HG03575 (cell line): Measurements from ENCODE around the gene TMEM263.
"Not testable (repeated sequence)": the region's sequence is repeated elsewhere in the genome, so short reads cannot be mapped to it uniquely, and the experiment has no call there.

ENCODE experiments used
- ATAC-seq: cut with Tn5 transposase; IDR thresholded peaks from one replicate; pipeline ENCODE4 v1.9.1; 2021; ENCODE audit not compliant: unreplicated experiment, insufficient number of reproducible peaks, low FRiP score; ENCODE audit errors: extremely low read depth

TMEM263 gene

GRCh38 chr12:106955377-106956047 lies at the start of gene TMEM263:
TSS of gene TMEM263 (plus strand) at chr12:106955907. CDS start at chr12:106967117, 11,210 bp downstream.
- no peak for ATAC-seq

- ATAC-seq, result no peak
Observed at GRCh38 chr12:106906715-106907114, 49.0 kb upstream of the TMEM263 start.

GRCh38 chr12:106907411-106907810 lies 48.3 kb upstream of the TMEM263 start:
- ATAC-seq, result no peak

- no peak for ATAC-seq
Observed at GRCh38 chr12:106907846-106908245, 47.9 kb upstream of the TMEM263 start.

GRCh38 chr12:106908561-106908960 lies 47.1 kb upstream of the TMEM263 start:
- no peak for ATAC-seq

GRCh38 chr12:106910202-106910601 lies 45.5 kb upstream of the TMEM263 start:
- ATAC-seq, result no peak

- ATAC-seq, result no peak
Observed at GRCh38 chr12:106911581-106911980, 44.1 kb upstream of the TMEM263 start.

GRCh38 chr12:106913456-106913855 lies 42.3 kb upstream of the TMEM263 start:
- ATAC-seq, result no peak

- no peak for ATAC-seq
Observed at GRCh38 chr12:106914796-106915634, 40.7 kb upstream of the TMEM263 start.

GRCh38 chr12:106915635-106916026 lies 40.1 kb upstream of the TMEM263 start:
- no peak for ATAC-seq

GRCh38 chr12:106917503-106917902 lies 38.2 kb upstream of the TMEM263 start:
- no peak for ATAC-seq

GRCh38 chr12:106918746-106919145 lies 37.0 kb upstream of the TMEM263 start:
- no peak for ATAC-seq

- no peak for ATAC-seq
Observed at GRCh38 chr12:106919910-106920544, 35.7 kb upstream of the TMEM263 start.

GRCh38 chr12:106921976-106922375 lies 33.7 kb upstream of the TMEM263 start:
- not testable (repeated sequence) for ATAC-seq

- not testable (repeated sequence) for ATAC-seq
Observed at GRCh38 chr12:106923594-106923993, 32.1 kb upstream of the TMEM263 start.

- ATAC-seq, result no peak
Observed at GRCh38 chr12:106924268-106924861, 31.3 kb upstream of the TMEM263 start.

GRCh38 chr12:106926657-106927056 lies 29.1 kb upstream of the TMEM263 start:
- ATAC-seq, result no peak

- ATAC-seq, result no peak
Observed at GRCh38 chr12:106934277-106934676, 21.4 kb upstream of the TMEM263 start.

GRCh38 chr12:106941481-106942156 lies 14.1 kb upstream of the TMEM263 start:
- no peak for ATAC-seq
